IMR-90 (cell line): ENCODE measurements around the gene PDHB. TPM values are rescaled to one million over a fixed set of nuclear protein-coding genes. Genes with fewer than 3 reads are reported as not detected.

Experiments used
- ATAC-seq: fragments of 200-7000 bp; cut with Tn5 transposase; 2 replicates; pipeline ENCODE4 v1.9.1; 2020; ENCODE audit warnings: low read depth, mild to moderate bottlenecking, moderate library complexity
- BruUV-seq: library from RNA; stranded (reverse); fragments of 400-500 nt; replicated peaks from 2 replicates; lab custom pipeline; 2021; lab: Mats Ljungman, UMichigan
- CTCF ChIA-PET: fragments of 300-600 bp; formaldehyde crosslinking; extraction: SDS; loops from one replicate; lab custom pipeline; 2021; ENCODE audit warnings: antibody characterized with exemption; lab: Yijun Ruan, JAX
- POLR2A ChIA-PET: fragments of 300-600 bp; sonication (Branson Sonifier 250); formaldehyde crosslinking; loops from one replicate; lab custom pipeline; 2022; ENCODE audit warnings: antibody characterized with exemption; ENCODE audit not compliant: unreplicated experiment; lab: Charles Lee
- DNase-seq: peaks from one replicate; pipeline ENCODE4 v3.0.0; 2013
- H2AFZ ChIP-seq: replicated peaks from 2 replicates; pipeline ENCODE3; 2013; ENCODE audit warnings: low read length, mild to moderate bottlenecking; ENCODE audit not compliant: poor library complexity
- H2AK5ac ChIP-seq: 2 replicates; pipeline ENCODE4 v1.6.1; 2013; ENCODE audit warnings: low read depth, low read length, inconsistent platforms
- H2AK9ac ChIP-seq: replicated peaks from 2 replicates; pipeline ENCODE3; 2013; ENCODE audit warnings: mild to moderate bottlenecking, low read depth, low read length, moderate library complexity; ENCODE audit not compliant: poor library complexity
- H2BK120ac ChIP-seq: 2 replicates; pipeline ENCODE4 v1.6.1; 2013; ENCODE audit warnings: low read depth, low read length, inconsistent platforms
- H2BK15ac ChIP-seq: 3 replicates; pipeline ENCODE4 v1.6.1; 2013; ENCODE audit warnings: low read depth, low read length, inconsistent platforms
- H2BK20ac ChIP-seq: 2 replicates; pipeline ENCODE4 v1.6.1; 2013; ENCODE audit warnings: low read depth, mild to moderate bottlenecking, inconsistent platforms, low read length, moderate library complexity
- H2BK5ac ChIP-seq: 2 replicates; pipeline ENCODE4 v1.6.1; 2013; ENCODE audit warnings: mild to moderate bottlenecking, low read depth, low read length, inconsistent platforms; ENCODE audit not compliant: poor library complexity, severe bottlenecking
- H3K14ac ChIP-seq: replicated peaks from 2 replicates; pipeline ENCODE4 v1.6.1; 2013; ENCODE audit warnings: low read depth, low read length, inconsistent platforms
- H3K18ac ChIP-seq: 2 replicates; pipeline ENCODE4 v1.6.1; 2013; ENCODE audit warnings: low read depth, low read length, control low read depth
- H3K23ac ChIP-seq: 2 replicates; pipeline ENCODE4 v1.6.1; 2013; ENCODE audit warnings: low read depth, low read length, inconsistent platforms
- H3K27ac ChIP-seq: 2 replicates; pipeline ENCODE4 v1.5.1; 2013; ENCODE audit warnings: mild to moderate bottlenecking, control low read depth, low read length; ENCODE audit not compliant: insufficient read depth
- H3K27me3 ChIP-seq: 2 replicates; pipeline ENCODE4 v1.6.1; 2013; ENCODE audit warnings: low read length; ENCODE audit not compliant: control insufficient read depth, insufficient read depth
- H3K36me3 ChIP-seq: 2 replicates; pipeline ENCODE4 v1.6.1; 2013; ENCODE audit warnings: low read length, mixed read lengths; ENCODE audit not compliant: control insufficient read depth, insufficient read depth
- H3K4ac ChIP-seq: 2 replicates; pipeline ENCODE4 v1.6.1; 2013; ENCODE audit warnings: low read depth, low read length, inconsistent platforms
- H3K4me1 ChIP-seq: 2 replicates; pipeline ENCODE4 v1.6.1; 2013; ENCODE audit warnings: low read length, mixed read lengths; ENCODE audit not compliant: control insufficient read depth, insufficient read depth
- H3K4me2 ChIP-seq: 2 replicates; pipeline ENCODE4 v1.6.1; 2013; ENCODE audit warnings: low read depth, mild to moderate bottlenecking, control low read depth, low read length, moderate library complexity
- H3K4me3 ChIP-seq: 2 replicates; pipeline ENCODE4 v1.5.1; 2013; ENCODE audit warnings: low read depth, mild to moderate bottlenecking, control low read depth, low read length, moderate library complexity; ENCODE audit not compliant: insufficient read depth
- H3K56ac ChIP-seq: 2 replicates; pipeline ENCODE4 v1.6.1; 2013; ENCODE audit warnings: low read length, inconsistent platforms; ENCODE audit not compliant: insufficient read depth; ENCODE audit errors: extremely low read depth
- H3K79me1 ChIP-seq, 2 experiments: 2 replicates each; pipeline ENCODE4 v1.6.1; 2013; ENCODE audit warnings: low read length in 2 of 2, inconsistent platforms in 1 of 2, low read depth in 1 of 2
- H3K9ac ChIP-seq: 2 replicates; pipeline ENCODE4 v1.6.1; 2013; ENCODE audit warnings: low read depth, low read length, control low read depth
- H3K9me1 ChIP-seq: 2 replicates; pipeline ENCODE4 v1.6.1; 2013; ENCODE audit warnings: low read length, inconsistent platforms; ENCODE audit not compliant: insufficient read depth
- H3K9me3 ChIP-seq: 2 replicates; pipeline ENCODE4 v1.6.1; 2013; ENCODE audit warnings: low read length; ENCODE audit not compliant: control insufficient read depth, insufficient read depth
- H4K20me1 ChIP-seq: 2 replicates; pipeline ENCODE4 v1.6.1; 2013; ENCODE audit warnings: low read length, inconsistent platforms; ENCODE audit not compliant: insufficient read depth
- H4K5ac ChIP-seq: 2 replicates; pipeline ENCODE4 v1.6.1; 2013; ENCODE audit warnings: mild to moderate bottlenecking, low read depth, low read length, control low read depth
- H4K8ac ChIP-seq, 2 experiments: 2 replicates each; pipeline ENCODE4 v1.6.1; 2013; ENCODE audit warnings: low read depth in 2 of 2, low read length in 2 of 2, control low read depth in 1 of 2, inconsistent platforms in 1 of 2
- H4K91ac ChIP-seq: 2 replicates; pipeline ENCODE4 v1.6.1; 2013; ENCODE audit warnings: low read depth, low read length, inconsistent platforms; ENCODE audit not compliant: insufficient read depth
- CEBPB ChIP-seq: IDR thresholded peaks from 2 replicates; pipeline ENCODE4 v1.6.1; 2012; ENCODE audit warnings: low read depth, low read length, improper control_type of control experiment
- CHD1 ChIP-seq: IDR thresholded peaks from 2 replicates; pipeline ENCODE4 v1.6.1; 2012; ENCODE audit warnings: low read depth, low read length, improper control_type of control experiment
- FOS ChIP-seq: fragments of 150-350 bp; IDR thresholded peaks from 2 replicates; pipeline ENCODE4 v1.6.1; 2016; ENCODE audit warnings: low read depth, low read length
- MAZ ChIP-seq: IDR thresholded peaks from 2 replicates; pipeline ENCODE4 v1.6.1; 2012; ENCODE audit warnings: low read depth, mild to moderate bottlenecking, low read length, improper control_type of control experiment, moderate library complexity, borderline replicate concordance
- NFE2L2 ChIP-seq: fragments of 150-350 bp; IDR thresholded peaks from 2 replicates; pipeline ENCODE4 v1.6.1; 2016; ENCODE audit warnings: low read depth, mild to moderate bottlenecking, low read length
- POLR2A ChIP-seq: IDR thresholded peaks from 2 replicates; pipeline ENCODE4 v1.6.1; 2012; ENCODE audit warnings: mild to moderate bottlenecking, low read depth, low read length
- RAD21 ChIP-seq: IDR thresholded peaks from 2 replicates; pipeline ENCODE4 v1.6.1; 2012; ENCODE audit warnings: low read length, improper control_type of control experiment
- RCOR1 ChIP-seq: IDR thresholded peaks from 2 replicates; pipeline ENCODE4 v1.6.1; 2012; ENCODE audit warnings: mild to moderate bottlenecking, low read length, improper control_type of control experiment; ENCODE audit not compliant: insufficient replicate concordance
- RFX5 ChIP-seq: IDR thresholded peaks from 2 replicates; pipeline ENCODE4 v1.8.0; 2012; ENCODE audit warnings: low read depth, mild to moderate bottlenecking, low read length, moderate library complexity
- WGBS, 2 experiments: methylation state at CpG; one replicate each; pipeline versions ENCODE4 v1.1.5 to v1.1.7; 2013; ENCODE audit warnings: missing lambda C conversion rate in 2 of 2; ENCODE audit not compliant: insufficient read length in 1 of 2; ENCODE audit errors: extremely low coverage in 2 of 2; 5-methylcytosine and 5-hydroxymethylcytosine counted together
- dilution Hi-C: fragments of 300-500 bp; cut with HindIII; formaldehyde crosslinking; loops from one replicate; pipeline ENCODE4 v1.14.3; 2018; ENCODE audit warnings: low sequenced_read_pairs; ENCODE audit not compliant: unreplicated experiment
- in situ Hi-C: fragments of 300-500 bp; cut with MboI; formaldehyde crosslinking; loops from 3 replicates; pipeline ENCODE4 v1.14.3; 2019; ENCODE audit warnings: low sequenced_read_pairs, inconsistent platforms, mixed read lengths
- intact Hi-C: fragments of 100-400 bp; cut with micrococcal nuclease; formaldehyde crosslinking; loops from 2 replicates; pipeline ENCODE4 v1.10.0; 2022
- polyA plus RNA-seq, 3 experiments: library from polyadenylated mRNA; depleted of rRNA; stranded (reverse); fragments of >200 nt; gene quantifications; 2 replicates each; pipeline ENCODE4 v1.2.3, GENCODE V29; 2012; ENCODE audit warnings: low replicate concordance in 1 of 3
- total RNA-seq: library from RNA; depleted of rRNA; stranded (reverse); fragments of >200 nt; gene quantifications from 2 replicates; pipeline ENCODE4 v1.2.3, GENCODE V29; 2012
- TF ChIP-seq, protein P1 (sequence below): fragments of 150-350 bp; IDR thresholded peaks from 2 replicates; pipeline ENCODE4 v1.6.1; 2016; ENCODE audit warnings: low read depth, mild to moderate bottlenecking, low read length, moderate library complexity, borderline replicate concordance
- TF ChIP-seq, protein P2 (sequence below): fragments of 150-350 bp; IDR thresholded peaks from 2 replicates; pipeline ENCODE4 v1.6.1; 2017; ENCODE audit warnings: mild to moderate bottlenecking, antibody characterized with exemption, low read length, low read depth

The PDHB gene
- total and polyA plus RNA-seq, 2 of the 4 experiments (the other 2 are of a cell fraction) = 69.2 to 73.5 TPM

DNA sequence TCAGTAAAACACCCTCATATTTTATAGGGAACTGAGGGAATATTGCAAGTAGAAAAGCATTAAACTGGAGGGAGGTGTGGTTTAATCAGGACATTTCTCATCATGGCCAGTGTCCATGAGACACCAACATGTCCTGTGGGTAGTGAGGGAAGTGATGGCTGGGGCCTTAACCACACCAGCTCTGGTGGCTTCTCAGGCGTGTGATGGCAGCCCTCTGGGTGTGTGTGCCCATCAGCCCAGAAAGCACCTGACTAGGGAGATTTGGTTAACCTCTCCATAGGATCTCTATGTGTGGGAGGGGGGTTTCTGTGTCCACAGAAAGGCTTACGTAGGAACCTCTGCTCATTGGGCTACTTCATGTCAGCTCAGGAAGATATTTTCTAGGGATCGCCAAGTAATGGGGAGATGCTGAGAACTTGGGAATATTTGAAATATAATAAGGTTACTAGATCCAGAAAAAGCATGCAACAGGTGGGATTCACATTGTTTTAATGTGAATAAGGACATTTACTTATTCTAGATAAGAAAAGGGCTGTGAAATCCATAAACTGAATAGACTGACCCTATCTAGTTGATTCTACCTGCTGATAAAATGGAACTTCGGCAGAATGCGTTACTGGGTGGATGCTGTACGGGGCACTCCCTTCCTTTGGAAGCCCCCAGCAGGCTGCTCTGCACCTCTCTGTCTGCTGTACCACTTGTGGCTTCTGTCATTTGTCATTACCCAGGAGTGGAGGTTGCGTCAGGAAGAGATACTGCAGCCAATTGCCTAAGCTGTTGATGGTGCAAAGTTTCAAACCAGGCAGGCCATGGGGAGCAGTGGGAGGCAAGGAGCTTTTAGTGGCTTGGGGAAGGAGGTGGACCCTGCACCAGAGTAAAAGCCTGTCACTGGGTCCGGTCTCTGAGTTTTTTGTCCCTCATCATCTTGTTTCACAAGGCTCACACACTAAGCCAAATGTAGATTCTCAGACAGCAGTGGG, 21.5 kb downstream of the PDHB start:
- DNase-seq (no peak), ATAC-seq (no peak)
- no peak overlapping the region for H3K27ac ChIP-seq
- no peak overlapping the region for H2BK15ac ChIP-seq
- no peak overlapping the region for H4K8ac ChIP-seq
- no peaks in the 10 kb centered on the region for H4K20me1 ChIP-seq
- peaks cover 9% of the 10 kb centered on the region for H3K9me1 ChIP-seq
- H2BK20ac ChIP-seq = no peak overlapping the region
- in situ Hi-C loops (loop anchor here (5.0 to 25.0 kb wide), 2 partner anchors 80 to 225 kb away; partner anchors contain the start of gene PXK), dilution Hi-C loops (no loop called here), intact Hi-C loops (loop anchor here (5.0 kb wide), 1 partner anchor 225 kb away; no protein-coding TSS in a partner anchor)
- peaks cover 4% of the 10 kb centered on the region for H3K4me1 ChIP-seq
- H2AK5ac ChIP-seq = no peak overlapping the region
- H4K5ac ChIP-seq = no peak overlapping the region
- no peak overlapping the region for H4K91ac ChIP-seq
- H3K79me1 ChIP-seq = peaks cover 0 to 6% of the 10 kb centered on the region in 2 experiments; a peak in 1 of 4 replicates
- no peak overlapping the region for H3K4me3 ChIP-seq
- H3K18ac ChIP-seq = no peak overlapping the region
- no peak overlapping the region for H2AK9ac ChIP-seq
- BruUV-seq = no TSS peak
- no peaks in the 10 kb centered on the region for H3K27me3 ChIP-seq
- WGBS, 2 experiments = 87% methylated on average over 3 of the region's 8 CpGs; no CpG with 5 or more reads in 1 of the 2 experiments
- H2BK5ac ChIP-seq = no peak overlapping the region
- H3K4ac ChIP-seq = no peak overlapping the region
- CTCF ChIA-PET = interaction anchor here (0.6 to 2.6 kb wide), 2 partner anchors 20 to 105 kb away, joined by 3 to 7 read pairs; partner anchors contain the start of gene HTD2
- no peak overlapping the region for H3K23ac ChIP-seq
- H3K14ac ChIP-seq = no peak overlapping the region
- no peak overlapping the region for H3K9ac ChIP-seq
- peaks cover 4% of the 10 kb centered on the region for H3K9me3 ChIP-seq
- H2AFZ ChIP-seq = no peak overlapping the region
- TF ChIP-seq POLR2A (no peak), RFX5 (no peak), CHD1 (no peak), RAD21 (no peak), CEBPB (no peak), RCOR1 (no peak), NFE2L2 (no peak), MAZ (no peak), FOS (no peak)
- TF ChIP-seq, protein P1, sequence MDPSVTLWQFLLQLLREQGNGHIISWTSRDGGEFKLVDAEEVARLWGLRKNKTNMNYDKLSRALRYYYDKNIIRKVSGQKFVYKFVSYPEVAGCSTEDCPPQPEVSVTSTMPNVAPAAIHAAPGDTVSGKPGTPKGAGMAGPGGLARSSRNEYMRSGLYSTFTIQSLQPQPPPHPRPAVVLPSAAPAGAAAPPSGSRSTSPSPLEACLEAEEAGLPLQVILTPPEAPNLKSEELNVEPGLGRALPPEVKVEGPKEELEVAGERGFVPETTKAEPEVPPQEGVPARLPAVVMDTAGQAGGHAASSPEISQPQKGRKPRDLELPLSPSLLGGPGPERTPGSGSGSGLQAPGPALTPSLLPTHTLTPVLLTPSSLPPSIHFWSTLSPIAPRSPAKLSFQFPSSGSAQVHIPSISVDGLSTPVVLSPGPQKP = no peak
- TF ChIP-seq, protein P2, sequence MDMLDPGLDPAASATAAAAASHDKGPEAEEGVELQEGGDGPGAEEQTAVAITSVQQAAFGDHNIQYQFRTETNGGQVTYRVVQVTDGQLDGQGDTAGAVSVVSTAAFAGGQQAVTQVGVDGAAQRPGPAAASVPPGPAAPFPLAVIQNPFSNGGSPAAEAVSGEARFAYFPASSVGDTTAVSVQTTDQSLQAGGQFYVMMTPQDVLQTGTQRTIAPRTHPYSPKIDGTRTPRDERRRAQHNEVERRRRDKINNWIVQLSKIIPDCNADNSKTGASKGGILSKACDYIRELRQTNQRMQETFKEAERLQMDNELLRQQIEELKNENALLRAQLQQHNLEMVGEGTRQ = no peak
- no peak overlapping the region for H3K4me2 ChIP-seq
- peaks cover 57% of the 10 kb centered on the region for H3K36me3 ChIP-seq
- H3K56ac ChIP-seq = no peak overlapping the region
- no peak overlapping the region for H2BK120ac ChIP-seq
- POLR2A ChIA-PET = no interaction called here
